Measurements from ENCODE around the gene FAM120B. TPM values are rescaled to one million over a fixed set of nuclear protein-coding genes. Genes with fewer than 3 reads are reported as not detected.

FAM120B gene
- total and polyA plus RNA-seq, 2 experiments from 2014 or later, result 7.2 to 16.7 TPM

- TF ChIP-seq REST (IDR thresholded peaks at IDR 0.05; ENCODE audit: unreplicated experiment) (no peak), CREB1 (CRISPR knock-in tag; IDR thresholded peaks at IDR 0.05; ENCODE audit: low read depth) (no peak)
These were observed 115.4 kb downstream of the FAM120B start (continued) for GRCh38 chr6:170421921-170422320.

GRCh38 chr6:170423030-170423429 is 116.5 kb downstream of the FAM120B start:
- DNase-seq (ENCODE audit: low spot score), result peak; percentile 89
- no peaks in the 10 kb centered on the region for H4K20me1 ChIP-seq (replicated peaks; ENCODE audit: insufficient read depth)
- Mint-ChIP-seq H3K27me3 (ENCODE audit: insufficient read depth, low read depth, poor library complexity) (peaks cover 12% of the 10 kb centered on the region), H3K36me3 (ENCODE audit: low read depth) (no peaks in the 10 kb centered on the region), H3K4me1 (peaks cover 17% of the 10 kb centered on the region), H3K4me3 (peak overlapping the region; percentile 44; the same call in 2 of the 3 replicates), H3K27ac (no peak overlapping the region; the same call in 1 of the 2 replicates), H3K9me3 (no peaks in the 10 kb centered on the region)
- no peaks in the 10 kb centered on the region for H3K27me3 ChIP-seq (ENCODE audit: insufficient read depth)
- H3K79me2 ChIP-seq (replicated peaks; ENCODE audit: insufficient read depth), result no peaks in the 10 kb centered on the region
- H3K27ac ChIP-seq (ENCODE audit: low read depth), result no peak overlapping the region
- H3K4me2 ChIP-seq, result no peak overlapping the region
- peak overlapping the region; percentile 96 for H2AFZ ChIP-seq
- peak; percentile 90 for ATAC-seq
- H3K9me2 ChIP-seq (ENCODE audit: insufficient read depth), result no peaks in the 10 kb centered on the region
- H3K4me3 ChIP-seq, result no peak overlapping the region
- no peaks in the 10 kb centered on the region for H3K4me1 ChIP-seq (ENCODE audit: insufficient read depth)
- H3F3A ChIP-seq (replicated peaks; ENCODE audit: low read depth), result no peaks in the 10 kb centered on the region
- no peaks in the 10 kb centered on the region for H3K36me3 ChIP-seq (ENCODE audit: insufficient read depth)
- no peak for TF ChIP-seq EZH2 (IDR thresholded peaks at IDR 0.05; ENCODE audit: low read depth, unreplicated experiment)
- no peak for TF ChIP-seq STAT1 (IDR thresholded peaks at IDR 0.05; ENCODE audit: unreplicated experiment)
- TF ChIP-seq ZNF114 (CRISPR knock-in tag; IDR thresholded peaks at IDR 0.05), result no peak
- TF ChIP-seq EZH2phosphoT487 (IDR thresholded peaks at IDR 0.05; ENCODE audit: unreplicated experiment), result no peak
- no peak for TF ChIP-seq CREB1 (CRISPR knock-in tag; IDR thresholded peaks at IDR 0.05; ENCODE audit: low read depth)
- TF ChIP-seq ETS1 (IDR thresholded peaks at IDR 0.05), result no peak
- TF ChIP-seq JUNB (IDR thresholded peaks at IDR 0.05; ENCODE audit: unreplicated experiment), result no peak
- no peak for TF ChIP-seq ZNF331 (CRISPR knock-in tag; IDR thresholded peaks at IDR 0.05; ENCODE audit: low read depth)
- no peak for TF ChIP-seq NANOG (IDR thresholded peaks at IDR 0.05; ENCODE audit: borderline replicate concordance)
- TF ChIP-seq POLR2AphosphoS5 (IDR thresholded peaks at IDR 0.05; ENCODE audit: low read depth), result no peak
- TF ChIP-seq CTCF (conservative IDR thresholded peaks at IDR 0.05; ENCODE audit: low read depth in 2 of 2), result no peak
- no peak for TF ChIP-seq REST (IDR thresholded peaks at IDR 0.05; ENCODE audit: unreplicated experiment)

Data from GM23338 (cell line).